KOPT-K1 (cell line): Measurements from ENCODE around the gene ARPP21.

Source experiments
- H3K27ac ChIP-seq: fragments of 200-600 bp; sonication (generic); 2 replicates; pipeline ENCODE4 v1.5.1; 2016; ENCODE audit warnings: antibody characterized with exemption, mild to moderate bottlenecking, low read depth, low read length; ENCODE audit not compliant: poor library complexity, severe bottlenecking
- H3K36me3 ChIP-seq: fragments of 200-600 bp; sonication (generic); 2 replicates; pipeline ENCODE4 v1.5.1; 2017; ENCODE audit warnings: antibody characterized with exemption, mild to moderate bottlenecking, low read length, moderate library complexity; ENCODE audit not compliant: insufficient read depth
- H3K9me3 ChIP-seq: fragments of 200-600 bp; sonication (generic); 2 replicates; pipeline ENCODE4 v1.5.1; 2017; ENCODE audit warnings: antibody characterized with exemption, low read length, mild to moderate bottlenecking; ENCODE audit not compliant: insufficient read depth, poor library complexity, severe bottlenecking

The ARPP21 gene

GRCh38 chr3:35635926-35636683 is 3.2 kb upstream of the ARPP21 start:
- no peaks in the 10 kb centered on the region for H3K9me3 ChIP-seq
- H3K36me3 ChIP-seq: no peaks in the 10 kb centered on the region
- H3K27ac ChIP-seq: peak overlapping the region; percentile 98

DNA sequence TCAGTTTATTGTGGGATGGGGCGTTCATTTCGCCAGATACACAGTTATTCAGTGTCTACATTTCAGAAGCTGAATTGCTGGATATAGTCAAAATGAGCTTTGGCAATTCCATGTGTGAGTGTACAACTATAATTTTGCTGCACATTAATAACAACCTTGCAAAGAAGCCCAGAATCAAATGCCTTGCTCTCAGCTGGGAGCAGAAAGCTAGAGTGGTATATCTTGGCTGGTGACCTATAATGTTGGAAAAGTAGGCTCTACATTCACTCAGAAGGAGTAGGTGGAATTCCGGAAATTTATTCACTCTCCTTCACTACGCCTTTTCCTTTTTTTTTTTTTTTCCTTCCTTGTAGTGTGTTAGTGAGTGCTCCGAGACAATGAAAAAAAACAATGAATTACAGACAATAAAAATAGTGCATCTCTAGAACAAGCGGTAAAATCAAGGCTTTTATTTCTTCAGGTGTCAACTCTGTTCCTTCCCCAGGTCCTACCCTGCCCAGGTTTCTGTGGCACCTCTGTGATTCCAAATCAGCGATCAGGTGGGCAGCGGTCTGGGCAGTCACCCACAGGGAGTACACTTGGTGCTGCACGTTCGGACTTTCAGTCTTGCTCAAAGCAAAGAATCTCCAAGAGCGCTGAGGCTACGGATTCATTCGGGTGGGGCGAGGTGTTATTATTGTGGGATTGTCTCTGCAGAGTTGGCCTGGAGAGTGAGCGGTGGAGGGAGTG is 910 bp upstream of the ARPP21 start:
- Histone ChIP-seq H3K36me3 (0 out of 2 replicates have a peak, but pooled peaks cover under 1% of the 10 kb centered on the region), H3K9me3 (no peaks in the 10 kb centered on the region), H3K27ac (peak overlapping the region; percentile 98)

DNA sequence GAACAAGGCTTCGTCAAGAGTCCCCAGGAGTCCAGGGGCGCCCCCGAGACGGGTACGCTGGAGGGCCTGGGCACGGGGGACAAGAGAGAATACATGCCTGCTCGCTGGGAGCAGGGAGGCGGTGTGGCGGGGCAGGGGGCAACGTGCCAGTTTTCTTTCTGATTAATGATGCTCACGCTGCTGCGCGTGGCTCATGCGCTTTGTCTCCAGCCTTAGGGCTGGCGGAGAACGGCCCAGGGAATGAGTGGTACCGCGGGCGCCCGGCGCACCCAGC is 408 bp upstream of the ARPP21 start:
- H3K9me3 ChIP-seq: no peaks in the 10 kb centered on the region
- 0 out of 2 replicates have a peak, but pooled peaks cover 4% of the 10 kb centered on the region for H3K36me3 ChIP-seq
- H3K27ac ChIP-seq: peak overlapping the region; percentile 98

DNA sequence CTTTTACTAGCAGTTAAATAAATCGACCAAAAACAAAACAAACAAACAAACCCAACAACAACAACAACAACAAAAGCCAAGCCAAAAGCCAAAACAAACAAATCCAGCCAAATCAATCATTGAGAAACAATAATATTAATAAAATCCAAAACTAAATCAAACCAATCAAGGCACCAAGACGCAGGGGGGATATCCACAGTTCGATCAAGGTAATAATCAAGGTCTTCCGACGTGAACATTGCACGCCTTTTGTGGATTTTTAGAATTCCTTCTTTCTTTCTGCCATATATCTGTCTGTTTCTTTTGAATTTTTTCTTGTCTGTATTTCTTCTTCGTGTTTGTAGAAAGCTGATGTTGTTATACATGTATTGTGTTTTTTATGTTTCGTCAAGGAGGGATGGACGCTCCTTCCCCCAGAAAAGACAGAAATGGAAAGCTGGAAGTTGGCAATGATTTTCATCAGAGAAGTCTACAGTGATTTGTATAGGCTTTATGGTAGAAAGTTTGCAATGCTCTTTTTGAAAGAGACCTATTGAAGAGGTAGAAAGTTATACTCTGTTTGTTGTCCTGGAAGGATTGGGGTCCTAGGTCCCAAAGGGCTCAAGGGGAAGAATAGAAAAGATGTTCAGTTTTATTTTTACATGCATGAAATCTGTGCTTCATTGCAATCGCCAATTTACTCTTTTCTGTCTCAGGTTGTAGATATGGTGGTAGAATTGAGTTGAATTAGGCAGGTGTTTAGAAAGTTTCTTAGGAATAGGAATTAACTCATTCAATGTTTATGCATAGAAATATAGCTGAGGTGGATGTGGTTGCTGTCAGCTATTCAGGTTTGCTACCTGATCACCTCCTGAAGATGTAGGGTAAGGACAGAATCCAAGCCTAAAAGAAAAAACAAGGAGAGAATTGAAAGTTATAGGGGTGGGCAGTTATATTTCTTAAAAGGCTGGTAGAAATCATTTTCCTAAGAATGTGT is 1.2 kb downstream of the ARPP21 start:
- H3K27ac ChIP-seq: peak overlapping the region; percentile 98
- H3K36me3 ChIP-seq: peaks cover 4% of the 10 kb centered on the region; the same call in 1 of the 2 replicates
- no peaks in the 10 kb centered on the region for H3K9me3 ChIP-seq

DNA sequence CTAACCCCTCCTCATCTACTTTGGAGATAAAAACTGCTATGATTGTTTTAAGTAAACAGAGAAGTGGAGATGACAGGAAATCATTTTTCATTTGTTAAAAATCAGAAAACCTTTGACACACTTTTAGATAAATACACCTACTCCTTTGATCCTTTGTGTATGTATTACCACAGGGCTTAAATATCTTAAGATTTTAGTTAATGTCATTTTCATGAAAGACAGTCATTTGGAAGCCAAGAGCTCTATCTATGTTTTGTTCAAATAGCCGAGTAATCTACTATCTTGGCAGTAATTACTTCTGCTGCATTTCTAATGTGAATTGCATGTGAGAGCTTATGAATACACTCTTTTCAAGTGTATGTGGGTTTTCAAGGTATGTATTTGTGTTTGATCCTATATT is 2.0 kb downstream of the ARPP21 start:
- Histone ChIP-seq H3K9me3 (no peaks in the 10 kb centered on the region), H3K36me3 (peaks cover 4% of the 10 kb centered on the region; the same call in 1 of the 2 replicates), H3K27ac (peak overlapping the region; percentile 98)

DNA sequence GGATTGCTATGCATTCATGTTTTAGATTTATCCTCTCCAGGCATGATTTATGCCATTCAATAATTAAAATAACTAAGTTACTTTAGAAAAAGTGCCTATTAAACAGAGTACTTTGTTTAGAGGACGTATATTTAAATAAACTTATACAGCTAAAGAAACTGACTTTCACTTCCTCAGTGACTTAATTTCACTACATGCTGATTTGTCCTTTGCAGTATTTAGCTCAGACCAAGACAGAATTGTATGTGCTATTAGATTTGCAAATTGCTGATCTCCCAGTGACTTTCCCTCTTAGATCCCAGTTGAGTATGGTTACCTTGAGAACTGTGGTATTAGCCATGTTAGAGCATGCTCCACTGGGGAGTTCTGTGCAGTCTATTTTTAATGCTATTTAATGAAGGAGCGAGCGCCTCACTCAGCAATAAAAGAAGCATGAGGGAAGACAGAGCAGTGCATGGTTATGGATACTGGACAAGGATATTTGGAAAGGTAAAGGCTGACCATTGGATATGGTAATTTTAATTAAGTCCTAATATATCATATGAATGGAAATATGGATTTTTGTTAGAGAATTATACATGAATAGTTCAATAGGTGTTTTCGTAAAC is 2.7 kb downstream of the ARPP21 start:
- H3K27ac ChIP-seq: peak overlapping the region; percentile 98
- no peaks in the 10 kb centered on the region for H3K9me3 ChIP-seq
- H3K36me3 ChIP-seq: peaks cover 4% of the 10 kb centered on the region; the same call in 1 of the 2 replicates

GRCh38 chr3:35643495-35643894 is 4.2 kb downstream of the ARPP21 start:
- peaks cover 4% of the 10 kb centered on the region; the same call in 1 of the 2 replicates for H3K36me3 ChIP-seq
- peak overlapping the region; percentile 98 for H3K27ac ChIP-seq
- H3K9me3 ChIP-seq: no peaks in the 10 kb centered on the region

- peaks cover 4% of the 10 kb centered on the region; the same call in 1 of the 2 replicates for H3K36me3 ChIP-seq
- H3K27ac ChIP-seq: peak overlapping the region; percentile 98
- H3K9me3 ChIP-seq: no peaks in the 10 kb centered on the region
Observed at GRCh38 chr3:35644451-35644850, 5.1 kb downstream of the ARPP21 start.

GRCh38 chr3:35645189-35645588 is 5.9 kb downstream of the ARPP21 start:
- Histone ChIP-seq H3K36me3 (peaks cover 4% of the 10 kb centered on the region; the same call in 1 of the 2 replicates), H3K27ac (peak overlapping the region; percentile 98), H3K9me3 (no peaks in the 10 kb centered on the region)

DNA sequence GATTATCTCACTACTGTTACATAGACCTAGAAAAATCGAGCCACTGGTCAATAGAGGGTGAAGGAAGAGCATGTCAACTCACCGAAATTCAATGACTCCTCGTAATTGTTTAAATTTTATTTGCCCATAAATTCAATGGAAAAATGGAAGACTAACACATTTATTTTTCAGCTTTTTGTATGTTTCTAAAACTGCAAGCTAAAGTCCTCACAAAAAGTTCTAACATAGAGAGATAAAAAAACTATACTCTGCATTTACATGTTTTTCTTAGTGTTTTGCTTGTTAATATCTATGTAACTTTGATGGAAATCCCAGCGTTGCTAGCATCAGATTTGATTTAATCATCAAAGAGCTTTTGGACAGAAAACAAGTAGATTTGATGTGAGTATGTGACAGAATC is 6.8 kb downstream of the ARPP21 start:
- Histone ChIP-seq H3K36me3 (peaks cover 4% of the 10 kb centered on the region; the same call in 1 of the 2 replicates), H3K9me3 (no peaks in the 10 kb centered on the region), H3K27ac (peak overlapping the region; percentile 98)

DNA sequence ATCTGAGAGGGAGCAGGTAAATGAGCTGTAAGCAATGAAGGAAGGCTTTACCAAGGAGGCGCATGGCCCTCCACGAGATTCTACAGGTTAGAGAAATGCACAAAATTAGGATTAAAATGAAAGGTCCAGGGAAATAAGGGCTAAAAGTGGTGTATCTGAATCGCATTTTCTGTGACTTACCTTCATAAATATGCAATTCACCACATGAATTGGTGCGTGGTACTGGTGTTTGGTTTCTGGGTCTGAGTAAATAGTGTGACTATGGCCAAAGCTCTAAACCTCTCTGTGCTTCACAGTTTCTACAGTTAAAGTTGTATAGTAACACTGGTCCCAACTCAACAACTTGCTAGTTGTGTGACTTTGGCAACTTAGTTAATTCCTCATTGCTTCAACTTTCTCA is 8.1 kb downstream of the ARPP21 start:
- peak overlapping the region; percentile 98 for H3K27ac ChIP-seq
- H3K9me3 ChIP-seq: no peaks in the 10 kb centered on the region
- peaks cover 4% of the 10 kb centered on the region; the same call in 1 of the 2 replicates for H3K36me3 ChIP-seq

DNA sequence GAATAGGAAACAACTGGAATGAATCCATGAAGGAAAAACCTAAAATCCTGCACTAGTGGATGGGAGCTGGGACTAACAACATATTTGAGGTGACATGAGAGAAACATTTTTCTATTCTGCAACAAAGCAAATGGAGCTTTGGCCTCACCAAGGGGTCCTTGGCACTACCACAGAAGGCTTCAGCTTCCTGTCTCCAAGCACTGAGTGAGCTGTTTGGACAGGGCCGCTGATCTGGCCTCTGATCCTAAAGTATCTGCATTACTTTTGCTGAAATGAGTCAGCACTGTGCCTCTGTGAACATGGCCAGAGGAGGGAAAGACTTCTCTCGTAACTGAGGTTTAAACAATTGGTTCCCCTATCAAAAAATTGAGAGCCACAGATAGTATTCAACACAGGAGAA is 9.0 kb downstream of the ARPP21 start:
- H3K27ac ChIP-seq: peak overlapping the region; percentile 98
- H3K9me3 ChIP-seq: no peaks in the 10 kb centered on the region
- H3K36me3 ChIP-seq: peaks cover 4% of the 10 kb centered on the region; the same call in 1 of the 2 replicates

DNA sequence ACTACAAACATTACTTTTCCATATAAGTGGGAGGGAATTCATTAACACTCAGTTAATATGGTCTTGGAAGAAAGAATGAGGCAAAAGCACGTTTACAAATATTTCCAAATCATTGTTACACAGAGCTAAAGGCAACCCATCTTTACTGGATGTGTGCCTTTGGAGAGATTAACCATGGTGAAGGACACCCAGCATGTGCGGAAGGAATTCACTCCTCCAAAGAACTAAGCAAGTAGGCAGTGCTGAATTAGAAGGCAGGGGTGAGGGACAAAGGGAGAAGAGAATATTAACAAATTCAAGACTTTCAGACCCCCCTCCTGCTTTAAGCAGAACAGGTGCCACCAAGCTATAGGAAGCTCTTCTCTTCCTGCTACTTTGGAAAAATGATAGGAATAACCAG is 10.1 kb downstream of the ARPP21 start:
- H3K27ac ChIP-seq: peak overlapping the region; percentile 98
- no peaks in the 10 kb centered on the region; the same call in 1 of the 2 replicates for H3K36me3 ChIP-seq
- no peaks in the 10 kb centered on the region for H3K9me3 ChIP-seq

GRCh38 chr3:35651426-35651825 is 12.1 kb downstream of the ARPP21 start:
- Histone ChIP-seq H3K9me3 (no peaks in the 10 kb centered on the region), H3K27ac (peak overlapping the region; percentile 98), H3K36me3 (no peaks in the 10 kb centered on the region; the same call in 1 of the 2 replicates)
